VCaP (cell line): ENCODE results near the gene TSPAN11.

Experiments
- H3K27ac ChIP-seq: fragments of 450-650 bp; 2 replicates; pipeline ENCODE4 v1.5.1; 2017
- TF ChIP-seq, protein P1 (sequence below): fragments of 450-650 bp; conservative IDR thresholded peaks from 2 replicates; pipeline ENCODE4 v1.5.1; 2017; ENCODE audit warnings: mild to moderate bottlenecking, moderate library complexity

Gene TSPAN11

DNA sequence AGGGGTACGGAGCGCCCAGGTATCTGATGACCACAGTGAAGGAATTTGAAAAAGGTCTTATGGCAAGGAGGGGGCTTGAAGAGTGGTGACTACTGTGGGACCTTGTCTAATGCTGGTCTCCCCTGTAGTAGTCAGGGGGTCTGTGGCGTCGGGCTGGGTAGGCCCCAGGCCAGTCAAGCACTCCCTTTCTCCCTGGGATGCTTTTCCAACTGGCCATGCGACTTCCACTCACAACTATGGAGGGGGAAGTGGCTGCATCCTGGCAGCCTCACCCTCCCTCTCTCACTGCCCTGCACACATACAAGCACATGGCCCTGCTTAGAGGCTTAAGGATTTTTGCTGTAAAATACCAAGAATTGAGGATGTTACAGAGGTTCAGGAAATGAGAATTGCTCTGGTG, 4.1 kb downstream of the TSPAN11 start:
- TF ChIP-seq, protein P1, sequence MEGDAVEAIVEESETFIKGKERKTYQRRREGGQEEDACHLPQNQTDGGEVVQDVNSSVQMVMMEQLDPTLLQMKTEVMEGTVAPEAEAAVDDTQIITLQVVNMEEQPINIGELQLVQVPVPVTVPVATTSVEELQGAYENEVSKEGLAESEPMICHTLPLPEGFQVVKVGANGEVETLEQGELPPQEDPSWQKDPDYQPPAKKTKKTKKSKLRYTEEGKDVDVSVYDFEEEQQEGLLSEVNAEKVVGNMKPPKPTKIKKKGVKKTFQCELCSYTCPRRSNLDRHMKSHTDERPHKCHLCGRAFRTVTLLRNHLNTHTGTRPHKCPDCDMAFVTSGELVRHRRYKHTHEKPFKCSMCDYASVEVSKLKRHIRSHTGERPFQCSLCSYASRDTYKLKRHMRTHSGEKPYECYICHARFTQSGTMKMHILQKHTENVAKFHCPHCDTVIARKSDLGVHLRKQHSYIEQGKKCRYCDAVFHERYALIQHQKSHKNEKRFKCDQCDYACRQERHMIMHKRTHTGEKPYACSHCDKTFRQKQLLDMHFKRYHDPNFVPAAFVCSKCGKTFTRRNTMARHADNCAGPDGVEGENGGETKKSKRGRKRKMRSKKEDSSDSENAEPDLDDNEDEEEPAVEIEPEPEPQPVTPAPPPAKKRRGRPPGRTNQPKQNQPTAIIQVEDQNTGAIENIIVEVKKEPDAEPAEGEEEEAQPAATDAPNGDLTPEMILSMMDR, result no peak
- peak overlapping the region; percentile 58 for H3K27ac ChIP-seq

DNA sequence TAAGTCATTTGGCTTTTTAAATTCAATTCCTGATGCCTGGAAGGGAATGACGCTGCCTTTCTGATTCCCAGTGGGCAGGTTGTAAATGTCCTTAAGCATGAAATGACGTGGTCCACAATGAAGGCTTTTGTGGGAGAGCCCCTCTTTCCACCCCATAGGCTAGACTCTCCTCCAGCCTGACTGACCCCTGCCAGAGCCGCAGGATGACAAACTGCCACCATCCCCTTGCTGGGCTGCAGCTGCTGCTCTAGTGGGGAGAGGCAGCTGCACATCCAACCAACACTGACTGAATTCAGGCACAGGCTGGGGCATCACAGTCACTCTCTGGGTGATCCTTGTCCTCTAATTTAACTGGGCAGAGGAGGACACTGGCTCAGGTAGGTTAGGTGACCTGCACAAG, 6.3 kb downstream of the TSPAN11 start:
- H3K27ac ChIP-seq, result no peak overlapping the region
- TF ChIP-seq, protein P1, result no peak

DNA sequence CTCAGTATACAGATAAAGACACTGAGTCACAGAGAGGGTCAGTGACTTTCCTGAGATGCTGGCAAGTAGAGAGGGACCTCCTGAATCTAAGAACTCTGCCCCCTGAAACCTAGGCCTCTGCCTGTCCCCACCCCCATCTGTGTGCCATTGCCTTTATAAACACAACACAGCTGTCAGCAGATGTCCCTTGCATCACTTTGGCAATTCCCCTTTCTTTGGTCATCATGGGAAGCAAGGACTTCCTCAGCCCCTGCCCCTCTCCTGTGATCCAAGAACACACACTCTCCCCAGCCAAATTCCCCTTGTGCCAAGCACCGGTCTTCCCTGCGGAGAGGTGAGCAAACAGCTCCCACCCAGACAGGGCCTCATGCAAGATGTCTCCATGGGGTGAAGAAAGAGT, 8.3 kb downstream of the TSPAN11 start:
- TF ChIP-seq, protein P1, result no peak
- no peak overlapping the region for H3K27ac ChIP-seq

DNA sequence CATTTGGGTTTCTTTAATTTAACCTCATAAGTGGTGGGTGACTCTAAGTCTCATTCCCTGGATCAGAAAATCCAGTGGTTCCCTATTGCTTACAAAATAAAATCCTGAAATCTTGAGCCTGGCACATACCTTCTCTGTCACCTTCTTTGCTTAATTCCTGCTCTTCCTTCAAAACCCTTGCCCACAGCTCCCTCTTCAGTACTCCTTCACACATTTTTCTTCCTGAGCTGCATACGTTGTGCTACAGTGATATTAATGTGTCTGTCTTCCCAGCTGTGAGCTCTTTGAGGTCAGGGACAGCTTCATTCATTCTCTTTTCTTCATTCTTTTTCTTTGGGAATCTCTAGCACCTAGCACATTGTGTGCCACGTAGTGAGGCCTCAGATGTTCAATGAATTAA, 9.5 kb downstream of the TSPAN11 start:
- TF ChIP-seq, protein P1, result no peak
- no peak overlapping the region for H3K27ac ChIP-seq

DNA sequence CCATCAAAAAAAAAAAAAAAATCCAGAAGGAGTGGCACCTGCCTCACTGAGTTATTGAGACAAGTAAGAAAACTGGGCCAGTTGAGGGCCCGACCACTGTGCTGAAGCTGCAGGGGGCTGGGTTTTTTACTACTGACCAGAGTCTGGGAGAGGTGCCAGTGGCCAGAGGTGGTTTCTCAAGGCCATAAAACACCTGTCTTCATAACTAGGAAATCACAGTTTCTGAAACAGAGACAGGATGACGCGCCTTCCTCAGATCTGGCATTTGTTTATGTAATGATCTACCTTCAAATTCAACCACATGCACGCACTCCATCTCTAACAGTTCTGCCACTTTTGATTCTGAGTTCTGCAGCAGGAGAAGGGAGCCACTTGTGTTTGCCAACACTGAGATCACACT, 12.7 kb downstream of the TSPAN11 start:
- no peak overlapping the region for H3K27ac ChIP-seq
- TF ChIP-seq, protein P1, result no peak

DNA sequence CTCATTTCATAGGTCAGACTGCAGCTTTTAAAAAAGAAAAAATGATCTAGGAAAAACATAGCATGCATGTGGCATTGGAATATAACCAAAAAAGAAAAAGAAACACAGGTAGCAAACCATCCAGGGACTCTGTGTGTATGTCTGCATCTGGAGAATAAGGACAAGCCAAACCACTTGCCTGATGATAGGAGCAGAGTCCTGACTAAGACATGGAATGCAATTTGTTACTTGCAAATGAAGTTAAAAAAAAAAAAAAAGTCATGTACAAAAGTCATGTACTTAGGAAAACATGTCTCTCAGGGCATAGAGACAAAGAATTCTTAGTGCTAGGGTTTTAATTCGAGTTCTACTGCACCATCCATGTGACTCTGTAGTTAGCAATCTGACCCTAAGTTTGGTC, 15.9 kb downstream of the TSPAN11 start:
- TF ChIP-seq, protein P1, result no peak
- no peak overlapping the region for H3K27ac ChIP-seq

DNA sequence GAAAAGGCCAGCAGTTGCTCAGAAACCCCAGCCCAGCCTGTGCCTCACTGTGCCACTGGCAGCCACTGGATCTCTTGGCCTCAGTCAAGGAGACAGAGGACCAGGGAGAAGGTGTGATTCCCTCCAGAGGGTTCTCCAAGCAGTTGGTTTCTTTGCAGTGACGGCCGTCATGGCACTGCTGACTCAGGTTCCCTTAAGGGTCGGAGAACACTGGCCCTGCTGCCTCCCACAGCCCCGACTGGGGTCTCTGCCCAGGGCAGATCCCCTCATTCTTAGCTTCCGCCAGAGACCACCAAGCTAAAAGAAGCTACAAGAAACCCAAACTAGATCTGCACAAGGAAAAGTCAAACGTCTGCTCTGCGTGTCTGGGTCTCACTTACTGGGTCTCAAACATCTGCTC, 16.4 kb downstream of the TSPAN11 start:
- TF ChIP-seq, protein P1, result no peak
- no peak overlapping the region for H3K27ac ChIP-seq
